K562 (cell line): ENCODE measurements around the gene CYSRT1. TPM values are rescaled to one million over a fixed set of nuclear protein-coding genes. Genes with fewer than 3 reads are reported as not detected.
A peak's percentile ranks its signal among the peaks of the same experiment; 100 is the strongest.

Experiments used
- AFF1 ChIP-seq, 2 experiments: fragments of 450-650 bp; IDR thresholded peaks; 2 replicates each; pipeline ENCODE4 v1.6.1; 2018; ENCODE audit warnings: mild to moderate bottlenecking in 2 of 2, low read depth in 1 of 2; ENCODE audit not compliant: partially characterized antibody in 2 of 2
- CREB3 ChIP-seq: fragments of 450-650 bp; conservative IDR thresholded peaks from 2 replicates; pipeline ENCODE4 v1.6.1; 2016; ENCODE audit warnings: missing genetic modification characterization, low read depth, mild to moderate bottlenecking, missing compliant biosample characterization, moderate library complexity
- GTF2B ChIP-seq: IDR thresholded peaks from 2 replicates; pipeline ENCODE4 v1.6.1; 2011; ENCODE audit not compliant: insufficient read length; ENCODE audit errors: extremely low read depth
- HOXB6 ChIP-seq: fragments of 250-450 bp; sonication (Bioruptor Pico); IDR thresholded peaks from 2 replicates; pipeline ENCODE4 v1.5.1; 2022; ENCODE audit warnings: mild to moderate bottlenecking, borderline replicate concordance
- ILF3 ChIP-seq: fragments of 450-650 bp; IDR thresholded peaks from 2 replicates; pipeline ENCODE4 v1.6.1; 2018; ENCODE audit warnings: antibody characterized with exemption, mild to moderate bottlenecking, moderate library complexity, borderline replicate concordance
- ILK ChIP-seq: fragments of 450-650 bp; IDR thresholded peaks from 2 replicates; pipeline ENCODE4 v1.6.1; 2016; ENCODE audit warnings: missing genetic modification characterization, low read depth, mild to moderate bottlenecking, missing compliant biosample characterization, moderate library complexity, borderline replicate concordance
- MAX ChIP-seq: sonication (generic); formaldehyde crosslinking; IDR thresholded peaks from 2 replicates; pipeline ENCODE4 v1.9.0; 2022; ENCODE audit warnings: mild to moderate bottlenecking, missing genetic modification reagents
- MLLT1 ChIP-seq, 2 experiments: fragments of 450-650 bp; IDR thresholded peaks; 2 replicates each; pipeline ENCODE4 v1.6.1; 2016
- NONO ChIP-seq, 2 experiments: fragments of 200-400 bp in 1 of 2; fragments of 450-650 bp in 1 of 2; formaldehyde crosslinking in 1 of 2; IDR thresholded peaks; 2 replicates each; pipeline ENCODE4 v1.6.1; 2017; ENCODE audit warnings: low read depth in 2 of 2, mild to moderate bottlenecking in 2 of 2, moderate library complexity in 2 of 2, low read length in 1 of 2
- NUFIP1 ChIP-seq: fragments of 450-650 bp; IDR thresholded peaks from 2 replicates; pipeline ENCODE4 v1.6.1; 2018; ENCODE audit not compliant: partially characterized antibody
- PHF8 ChIP-seq: fragments of 200-600 bp; sonication (generic); IDR thresholded peaks from 2 replicates; pipeline ENCODE4 v1.6.1; 2012; ENCODE audit warnings: mixed run types, mild to moderate bottlenecking, inconsistent platforms, low read length, moderate library complexity, borderline replicate concordance
- PPARD ChIP-seq: fragments of 250-450 bp; sonication (Bioruptor Pico); IDR thresholded peaks from 2 replicates; pipeline ENCODE4 v1.8.0; 2022; ENCODE audit warnings: inconsistent platforms, mild to moderate bottlenecking, moderate library complexity
- SMARCC2 ChIP-seq: fragments of 450-650 bp; IDR thresholded peaks from 2 replicates; pipeline ENCODE4 v1.6.1; 2017; ENCODE audit warnings: antibody characterized with exemption, moderate library complexity, mild to moderate bottlenecking, low read depth
- ZMIZ1 ChIP-seq, 2 experiments: fragments of 150-350 bp in 1 of 2; IDR thresholded peaks; 2 replicates each; pipeline ENCODE4 v1.6.1; 2012 to 2016; ENCODE audit warnings: low read depth in 2 of 2, low read length in 2 of 2, mild to moderate bottlenecking in 1 of 2, moderate library complexity in 1 of 2
- polyA plus RNA-seq, 8 experiments: library from polyadenylated mRNA; depleted of rRNA in 4 of 8; stranded (reverse) in 5 of 8; unstranded in 3 of 8; fragments of >200 nt; fragmentation: Nextera tagmentation in 2 of 8; fragmentation: Illumina TruSeq in 1 of 8; extraction: Ambion mirVana in 2 of 8; extraction: Trizol in 1 of 8; gene quantifications; 2 replicates each; pipeline versions ENCODE4 v1.2.1 to v1.2.3, GENCODE V29; 2011 to 2014; ENCODE audit warnings: inconsistent platforms in 1 of 8, missing spikeins in 1 of 8
- total RNA-seq, 7 experiments: library from RNA; depleted of rRNA in 6 of 7; stranded (reverse); fragments of >200 nt in 6 of 7; fragmentation: Illumina TruSeq in 2 of 7; extraction: Trizol in 2 of 7; gene quantifications; 2 replicates each; pipeline versions ENCODE4 v1.2.1 to v1.2.3, GENCODE V29; 2011 to 2021; ENCODE audit warnings: low replicate concordance in 1 of 7

CYSRT1 gene
- total and polyA plus RNA-seq, 9 of the 15 experiments (the other 6 are each of a cell fraction or from before 2014, with no cell fraction given), result 0.04 to 1.4 (median 0.42) TPM; not detected in 3

- TF ChIP-seq PPARD (CRISPR knock-in tag), result no peak
- TF ChIP-seq MAX (CRISPR knock-in tag), result peak; percentile 27; the same call in 1 of the 2 replicates
- no peak for TF ChIP-seq PHF8
- TF ChIP-seq ZMIZ1 (IDR thresholded peaks at IDR 0.05; ENCODE audit: low read depth in 2 of 2, low read length in 2 of 2), result no peak
- no peak for TF ChIP-seq HOXB6 (CRISPR knock-in tag)
- TF ChIP-seq SMARCC2, result no peak
- no peak for TF ChIP-seq ILK (tag)
- peak in 1 of 2 experiments; percentile 17; a peak in 1 of 4 replicates for TF ChIP-seq NONO (IDR thresholded peaks at IDR 0.05; ENCODE audit: low read depth in 2 of 2, low read length in 1 of 2)
- no peak for TF ChIP-seq MLLT1 (IDR thresholded peaks at IDR 0.05)
- TF ChIP-seq CREB3 (tag), result no peak
- TF ChIP-seq NUFIP1, result no peak
- TF ChIP-seq GTF2B, result no peak
- peak in 1 of 2 experiments; percentile 90 for TF ChIP-seq AFF1 (IDR thresholded peaks at IDR 0.05; ENCODE audit: low read depth in 1 of 2, partially characterized antibody in 2 of 2)
- no peak for TF ChIP-seq ILF3
Measured at GRCh38 chr9:137227054-137227852, 2.3 kb downstream of the CYSRT1 start, which contains the start of gene RNF224 (continued).
